ENCODE measurements around the gene PCDH9.

GRCh38 chr13:66795636-66796035 is 434.5 kb downstream of the PCDH9 start:
- no peak for TF ChIP-seq CTCF (IDR thresholded peaks at IDR 0.05)
- no peak for TF ChIP-seq POLR2A (IDR thresholded peaks at IDR 0.05)

Measured in heart left ventricle (tissue), 13 donors.